ENCODE measurements around the gene HEPACAM.

HEPACAM gene

DNA sequence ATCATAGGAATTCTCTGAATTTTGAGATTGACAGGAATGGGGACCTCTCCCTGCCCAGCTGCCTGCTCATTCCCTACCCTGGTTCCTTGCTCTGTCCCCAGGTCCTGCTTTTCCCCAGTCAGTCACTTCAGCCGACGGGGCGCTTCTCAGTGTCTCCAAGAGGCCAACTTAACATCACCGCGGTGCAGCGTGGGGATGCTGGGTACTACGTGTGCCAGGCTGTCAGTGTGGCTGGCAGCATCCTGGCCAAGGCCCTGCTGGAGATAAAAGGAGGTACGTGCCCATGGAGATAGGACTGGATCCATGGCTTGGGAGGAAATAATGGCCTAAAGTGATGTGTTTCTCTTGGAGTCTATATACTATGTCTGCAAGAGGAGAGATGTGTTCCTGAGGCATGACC is 63.6 kb downstream of the HEPACAM start:
- no peak overlapping the region for H3K23ac ChIP-seq (ENCODE audit: low read length)

DNA sequence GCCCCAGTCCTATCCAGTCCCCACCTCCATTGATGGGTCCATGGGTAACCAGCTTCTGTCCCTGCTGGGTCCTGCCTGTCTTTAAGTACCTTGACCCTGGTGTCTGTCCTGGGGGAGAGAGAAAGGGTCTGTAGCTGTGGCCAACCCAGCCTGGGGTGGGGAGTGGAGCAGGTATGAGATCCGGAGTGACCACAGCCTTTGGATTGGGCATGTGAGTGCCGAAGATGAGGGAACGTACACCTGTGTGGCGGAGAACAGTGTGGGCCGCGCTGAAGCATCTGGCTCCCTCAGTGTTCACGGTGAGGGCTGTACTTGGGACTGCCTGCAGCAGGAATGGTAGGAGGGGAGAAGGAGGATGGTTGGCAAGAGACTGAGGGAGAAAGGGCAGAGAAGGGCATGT is 65.4 kb downstream of the HEPACAM start:
- H3K9ac ChIP-seq (ENCODE audit: low read length), result no peak overlapping the region
- H3K18ac ChIP-seq (ENCODE audit: low read length), result no peak overlapping the region
- no peak for DNase-seq
- H3K4ac ChIP-seq (ENCODE audit: low read depth, low read length), result no peak overlapping the region
- no peak overlapping the region for H3K23ac ChIP-seq (ENCODE audit: low read length)
- H3K27ac ChIP-seq (ENCODE audit: low read depth, low read length), result no peak overlapping the region
- peaks cover 55% of the 10 kb centered on the region for H3K27me3 ChIP-seq (ENCODE audit: insufficient read depth, low read length, poor library complexity)
- no peak overlapping the region for H2AK5ac ChIP-seq (ENCODE audit: low read length)
- H3K4me3 ChIP-seq (ENCODE audit: low read length), result no peak overlapping the region
- H3K79me1 ChIP-seq (ENCODE audit: low read length), result no peaks in the 10 kb centered on the region
- H4K5ac ChIP-seq (ENCODE audit: low read length), result no peak overlapping the region
- H2BK120ac ChIP-seq (ENCODE audit: low read depth, low read length), result no peak overlapping the region
- no peak overlapping the region for H3K4me2 ChIP-seq (ENCODE audit: low read length)
- no peaks in the 10 kb centered on the region for H3K36me3 ChIP-seq (ENCODE audit: control insufficient read depth, insufficient read depth, low read length)
- no peaks in the 10 kb centered on the region for H3K4me1 ChIP-seq (ENCODE audit: control insufficient read depth, low read depth, low read length)
- no peak overlapping the region for H4K8ac ChIP-seq (ENCODE audit: low read depth, low read length)
- no peak overlapping the region for H3K56ac ChIP-seq (ENCODE audit: low read length)
- WGBS (ENCODE audit: extremely low coverage, insufficient coverage, low lambda C conversion rate), result no CpG with 5 or more reads among the region's 7 CpGs
- H2BK5ac ChIP-seq (ENCODE audit: low read length), result no peak overlapping the region
- no peak overlapping the region for H2BK15ac ChIP-seq (replicated peaks; ENCODE audit: low read depth)
- H3K79me2 ChIP-seq (ENCODE audit: control insufficient read depth, insufficient read depth, low read length), result no peaks in the 10 kb centered on the region

More for the DNA sequence above, 63.6 kb downstream of the HEPACAM start:
- DNase-seq, result no peak
- Histone ChIP-seq H3K56ac (ENCODE audit: low read length) (no peak overlapping the region), H3K9ac (ENCODE audit: low read length) (no peak overlapping the region), H3K4ac (ENCODE audit: low read depth, low read length) (no peak overlapping the region), H3K27me3 (ENCODE audit: insufficient read depth, low read length, poor library complexity) (peaks cover 38% of the 10 kb centered on the region), H2AK5ac (ENCODE audit: low read length) (no peak overlapping the region), H3K4me2 (ENCODE audit: low read length) (no peak overlapping the region), H3K79me2 (ENCODE audit: control insufficient read depth, insufficient read depth, low read length) (no peaks in the 10 kb centered on the region), H3K36me3 (ENCODE audit: control insufficient read depth, insufficient read depth, low read length) (no peaks in the 10 kb centered on the region), H3K4me3 (ENCODE audit: low read length) (no peak overlapping the region), H4K5ac (ENCODE audit: low read length) (no peak overlapping the region), H2BK15ac (replicated peaks; ENCODE audit: low read depth) (no peak overlapping the region), H3K27ac (ENCODE audit: low read depth, low read length) (no peak overlapping the region), H3K4me1 (ENCODE audit: control insufficient read depth, low read depth, low read length) (no peaks in the 10 kb centered on the region), H3K18ac (ENCODE audit: low read length) (no peak overlapping the region), H3K79me1 (ENCODE audit: low read length) (no peaks in the 10 kb centered on the region), H2BK120ac (ENCODE audit: low read depth, low read length) (no peak overlapping the region), H4K8ac (ENCODE audit: low read depth, low read length) (no peak overlapping the region), H2BK5ac (ENCODE audit: low read length) (no peak overlapping the region)
- no CpG with 5 or more reads among the region's 8 CpGs for WGBS (ENCODE audit: extremely low coverage, insufficient coverage, low lambda C conversion rate)

DNA sequence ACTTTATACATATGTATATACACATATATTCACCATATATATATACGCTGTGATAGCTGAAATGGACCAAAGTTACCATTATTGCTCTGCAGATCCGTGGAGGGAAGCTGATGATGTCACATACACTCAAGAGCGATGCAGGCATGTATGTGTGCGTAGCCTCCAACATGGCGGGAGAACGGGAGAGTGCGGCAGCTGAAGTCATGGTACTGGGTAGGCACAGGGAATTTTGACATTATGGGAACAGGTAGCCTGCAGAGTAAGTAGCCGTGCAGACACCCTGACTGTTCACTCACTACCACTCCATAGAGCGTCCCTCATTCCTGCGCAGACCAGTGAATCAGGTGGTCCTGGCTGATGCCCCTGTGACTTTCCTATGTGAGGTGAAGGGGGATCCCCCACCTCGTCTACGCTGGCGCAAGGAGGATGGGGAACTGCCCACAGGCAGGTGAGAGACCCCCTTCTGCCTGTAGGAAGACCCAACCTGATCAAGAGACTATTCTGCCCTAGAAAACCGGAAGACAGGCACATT is 65.9 kb downstream of the HEPACAM start:
- Histone ChIP-seq H2AK5ac (ENCODE audit: low read length) (no peak overlapping the region), H4K5ac (ENCODE audit: low read length) (no peak overlapping the region), H3K4me1 (ENCODE audit: control insufficient read depth, low read depth, low read length) (no peaks in the 10 kb centered on the region), H3K79me1 (ENCODE audit: low read length) (no peaks in the 10 kb centered on the region), H4K8ac (ENCODE audit: low read depth, low read length) (no peak overlapping the region), H3K27ac (ENCODE audit: low read depth, low read length) (no peak overlapping the region), H3K27me3 (ENCODE audit: insufficient read depth, low read length, poor library complexity) (peaks cover 60% of the 10 kb centered on the region), H3K18ac (ENCODE audit: low read length) (no peak overlapping the region), H2BK5ac (ENCODE audit: low read length) (no peak overlapping the region), H2BK120ac (ENCODE audit: low read depth, low read length) (no peak overlapping the region), H3K23ac (ENCODE audit: low read length) (no peak overlapping the region), H2BK15ac (replicated peaks; ENCODE audit: low read depth) (no peak overlapping the region), H3K4me3 (ENCODE audit: low read length) (no peak overlapping the region), H3K4ac (ENCODE audit: low read depth, low read length) (no peak overlapping the region), H3K36me3 (ENCODE audit: control insufficient read depth, insufficient read depth, low read length) (no peaks in the 10 kb centered on the region), H3K9ac (ENCODE audit: low read length) (no peak overlapping the region), H3K79me2 (ENCODE audit: control insufficient read depth, insufficient read depth, low read length) (no peaks in the 10 kb centered on the region), H3K56ac (ENCODE audit: low read length) (no peak overlapping the region), H3K4me2 (ENCODE audit: low read length) (no peak overlapping the region)
- DNase-seq, result no peak
- WGBS (ENCODE audit: extremely low coverage, insufficient coverage, low lambda C conversion rate), result no CpG with 5 or more reads among the region's 14 CpGs

DNA sequence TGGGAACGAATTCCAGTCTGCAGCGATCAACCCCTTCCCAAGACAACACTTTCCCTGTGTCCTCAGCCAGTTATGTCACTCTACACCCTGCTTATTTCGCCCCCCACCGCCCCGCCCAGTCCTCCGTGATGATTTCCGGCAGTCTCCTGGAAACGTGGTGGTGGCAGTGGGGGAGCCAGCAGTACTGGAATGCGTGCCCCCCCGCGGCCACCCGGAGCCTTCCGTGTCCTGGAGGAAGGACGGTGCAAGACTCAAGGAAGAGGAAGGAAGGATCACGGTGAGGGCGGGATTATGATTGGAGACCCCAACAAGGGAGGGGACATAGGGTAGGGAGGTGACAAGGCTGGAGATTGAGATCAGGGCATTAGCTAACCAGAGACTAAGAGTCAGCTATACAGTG is 66.5 kb downstream of the HEPACAM start:
- no CpG with 5 or more reads among the region's 16 CpGs for WGBS (ENCODE audit: extremely low coverage, insufficient coverage, low lambda C conversion rate)
- Histone ChIP-seq H2BK5ac (ENCODE audit: low read length) (no peak overlapping the region), H2BK15ac (replicated peaks; ENCODE audit: low read depth) (no peak overlapping the region), H3K4me2 (ENCODE audit: low read length) (no peak overlapping the region), H3K18ac (ENCODE audit: low read length) (no peak overlapping the region), H2AK5ac (ENCODE audit: low read length) (no peak overlapping the region), H3K4ac (ENCODE audit: low read depth, low read length) (no peak overlapping the region), H3K79me1 (ENCODE audit: low read length) (no peaks in the 10 kb centered on the region), H4K5ac (ENCODE audit: low read length) (no peak overlapping the region), H3K9ac (ENCODE audit: low read length) (no peak overlapping the region), H3K27ac (ENCODE audit: low read depth, low read length) (no peak overlapping the region), H3K27me3 (ENCODE audit: insufficient read depth, low read length, poor library complexity) (peaks cover 66% of the 10 kb centered on the region), H3K36me3 (ENCODE audit: control insufficient read depth, insufficient read depth, low read length) (no peaks in the 10 kb centered on the region), H3K4me1 (ENCODE audit: control insufficient read depth, low read depth, low read length) (no peaks in the 10 kb centered on the region), H3K79me2 (ENCODE audit: control insufficient read depth, insufficient read depth, low read length) (no peaks in the 10 kb centered on the region), H4K8ac (ENCODE audit: low read depth, low read length) (no peak overlapping the region), H3K4me3 (ENCODE audit: low read length) (no peak overlapping the region), H2BK120ac (ENCODE audit: low read depth, low read length) (no peak overlapping the region), H3K56ac (ENCODE audit: low read length) (no peak overlapping the region), H3K23ac (ENCODE audit: low read length) (no peak overlapping the region)
- no peak for DNase-seq

Measured in mesendoderm (in vitro differentiated cells).